Liver (tissue), 3 donors: Measurements from ENCODE around the gene LEF1.

Experiments used
- CTCF ChIP-seq: fragments of 150-350 bp; IDR thresholded peaks from 2 replicates; pipeline ENCODE4 v1.5.1; 2017; ENCODE audit warnings: improper control_type of control experiment, low read depth, low read length; ENCODE audit not compliant: missing input control
- JUND ChIP-seq, 2 donors: IDR thresholded peaks; 2 replicates each; pipeline ENCODE4 v1.6.1; 2016; ENCODE audit warnings: antibody characterized with exemption in 2 of 2
- donor health status: healthy.
- donor health status: healthy.

- TF ChIP-seq CTCF: no peak
- no peak for TF ChIP-seq JUND (IDR thresholded peaks at IDR 0.05)
Observed at GRCh38 chr4:108053251-108053711, 115.5 kb downstream of the LEF1 start.
